GM04504 (cell line): ENCODE data around the gene ATAD1.
A peak's percentile ranks its signal among the peaks of the same experiment; 100 is the strongest.

Source experiments
- DNase-seq: peaks from one replicate; pipeline ENCODE4 v3.0.0-alpha.2; 2012; ENCODE audit warnings: low read depth

ATAD1 gene

GRCh38 chr10:87715552-87716347 is 102.3 kb downstream of the ATAD1 start:
- no peak for DNase-seq

- DNase-seq: no peak
These were observed 104.3 kb downstream of the ATAD1 start for GRCh38 chr10:87713707-87714106.

GRCh38 chr10:87712913-87713616 is 105.0 kb downstream of the ATAD1 start:
- no peak for DNase-seq

- DNase-seq: no peak
These were observed 110.8 kb downstream of the ATAD1 start for GRCh38 chr10:87707254-87707653.

GRCh38 chr10:87706731-87707130 is 111.3 kb downstream of the ATAD1 start:
- peak; percentile 35 for DNase-seq

GRCh38 chr10:87705339-87705738 is 112.7 kb downstream of the ATAD1 start:
- peak; percentile 28 for DNase-seq

- DNase-seq: no peak
These were observed 114.3 kb downstream of the ATAD1 start for GRCh38 chr10:87703771-87704170.

- DNase-seq: no peak
These were observed 115.1 kb downstream of the ATAD1 start for GRCh38 chr10:87702973-87703294.

- DNase-seq: no peak
These were observed 115.6 kb downstream of the ATAD1 start for GRCh38 chr10:87702260-87702972.
